Vagina (tissue), 2 donors: ENCODE data around the gene SACM1L. TPM values are rescaled to one million over a fixed set of nuclear protein-coding genes. Genes with fewer than 3 reads are reported as not detected.

Experiments
- DNase-seq, 2 donors: peaks; one replicate each; pipeline ENCODE4 v3.0.0-alpha.2; 2017; ENCODE audit errors: extremely low spot score in 2 of 2
- H3K27ac ChIP-seq: fragments of 200-600 bp; sonication (generic); one replicate; pipeline ENCODE4 v1.5.1; 2019
- H3K27me3 ChIP-seq: fragments of 200-600 bp; sonication (generic); one replicate; pipeline ENCODE4 v1.5.1; 2019
- H3K36me3 ChIP-seq, 2 donors: fragments of 200-600 bp; sonication (generic); one replicate each; pipeline ENCODE4 v1.5.1; 2017 to 2019
- H3K4me1 ChIP-seq: fragments of 200-600 bp; sonication (generic); one replicate; pipeline ENCODE4 v1.5.1; 2019
- H3K4me3 ChIP-seq, 2 donors: fragments of 200-600 bp; sonication (generic); 1 replicate in 1 of 2; 2 replicates in 1 of 2; pipeline ENCODE4 v1.5.1; 2016 to 2019
- H3K9me3 ChIP-seq: fragments of 200-600 bp; sonication (generic); one replicate; pipeline ENCODE4 v1.5.1; 2019
- POLR2A ChIP-seq, 2 donors: fragments of 450-650 bp; IDR thresholded peaks; one replicate each; pipeline ENCODE4 v1.6.1; 2017; ENCODE audit warnings: antibody characterized with exemption in 2 of 2, mild to moderate bottlenecking in 2 of 2, moderate library complexity in 2 of 2
- POLR2AphosphoS5 ChIP-seq, 2 donors: sonication (generic); formaldehyde crosslinking; IDR thresholded peaks; one replicate each; pipeline ENCODE4 v1.9.0; 2017; ENCODE audit warnings: antibody characterized with exemption in 2 of 2, mild to moderate bottlenecking in 2 of 2, low read depth in 1 of 2; ENCODE audit not compliant: insufficient read depth in 1 of 2
- intact Hi-C: fragments of 100-400 bp; cut with DNase I; formaldehyde crosslinking; loops from one replicate; pipeline ENCODE4 v1.15.1; 2023
- total RNA-seq: library from RNA; depleted of rRNA; stranded (reverse); fragments of >200 nt; gene quantifications from one replicate; pipeline ENCODE4 v1.2.3, GENCODE V29; 2016
- TF ChIP-seq, protein P1 (sequence below), 3 experiments: fragments of 450-650 bp in 2 of 3; fragments of 200-600 bp in 1 of 3; sonication (generic) in 1 of 3; IDR thresholded peaks; one replicate each; pipeline ENCODE4 v1.5.1; 2017 to 2019; ENCODE audit warnings: antibody characterized with exemption in 3 of 3, mild to moderate bottlenecking in 2 of 3, moderate library complexity in 2 of 3

The SACM1L gene
- total RNA-seq, 1 donor from 2014 or later: 32.7 TPM

DNA sequence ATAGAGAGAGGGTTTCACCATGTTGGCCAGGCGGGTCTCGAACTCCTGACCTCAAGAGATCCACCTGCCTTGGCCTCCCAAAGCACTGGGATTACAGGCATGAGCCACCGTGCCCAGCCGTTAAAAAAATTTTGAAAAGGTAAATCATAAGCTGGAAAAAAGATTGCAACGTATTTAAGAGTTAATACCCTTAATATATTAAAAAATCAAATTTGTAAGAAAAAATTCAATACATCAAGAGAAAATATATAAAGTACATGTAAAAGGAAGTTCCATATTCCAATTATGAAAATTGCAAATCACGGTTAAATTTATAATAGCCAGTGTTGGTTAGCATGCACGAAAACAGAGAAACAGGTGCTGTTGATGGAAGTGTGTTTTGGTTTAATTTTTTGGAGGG lies 2.3 kb upstream of the SACM1L start:
- Histone ChIP-seq H3K27ac (no peak overlapping the region), H3K9me3 (no peaks in the 10 kb centered on the region), H3K27me3 (no peaks in the 10 kb centered on the region), H3K4me1 (peaks cover 21% of the 10 kb centered on the region), H3K36me3 (no peaks in the 10 kb centered on the region), H3K4me3 (no peak overlapping the region)
- DNase-seq: no peak
- intact Hi-C loops: no loop called here
- TF ChIP-seq, protein P1, sequence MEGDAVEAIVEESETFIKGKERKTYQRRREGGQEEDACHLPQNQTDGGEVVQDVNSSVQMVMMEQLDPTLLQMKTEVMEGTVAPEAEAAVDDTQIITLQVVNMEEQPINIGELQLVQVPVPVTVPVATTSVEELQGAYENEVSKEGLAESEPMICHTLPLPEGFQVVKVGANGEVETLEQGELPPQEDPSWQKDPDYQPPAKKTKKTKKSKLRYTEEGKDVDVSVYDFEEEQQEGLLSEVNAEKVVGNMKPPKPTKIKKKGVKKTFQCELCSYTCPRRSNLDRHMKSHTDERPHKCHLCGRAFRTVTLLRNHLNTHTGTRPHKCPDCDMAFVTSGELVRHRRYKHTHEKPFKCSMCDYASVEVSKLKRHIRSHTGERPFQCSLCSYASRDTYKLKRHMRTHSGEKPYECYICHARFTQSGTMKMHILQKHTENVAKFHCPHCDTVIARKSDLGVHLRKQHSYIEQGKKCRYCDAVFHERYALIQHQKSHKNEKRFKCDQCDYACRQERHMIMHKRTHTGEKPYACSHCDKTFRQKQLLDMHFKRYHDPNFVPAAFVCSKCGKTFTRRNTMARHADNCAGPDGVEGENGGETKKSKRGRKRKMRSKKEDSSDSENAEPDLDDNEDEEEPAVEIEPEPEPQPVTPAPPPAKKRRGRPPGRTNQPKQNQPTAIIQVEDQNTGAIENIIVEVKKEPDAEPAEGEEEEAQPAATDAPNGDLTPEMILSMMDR (IDR thresholded peaks at IDR 0.05): no peak
- TF ChIP-seq POLR2AphosphoS5 (IDR thresholded peaks at IDR 0.05; ENCODE audit: insufficient read depth in 1 of 2, low read depth in 1 of 2) (no peak), POLR2A (IDR thresholded peaks at IDR 0.05) (no peak)

DNA sequence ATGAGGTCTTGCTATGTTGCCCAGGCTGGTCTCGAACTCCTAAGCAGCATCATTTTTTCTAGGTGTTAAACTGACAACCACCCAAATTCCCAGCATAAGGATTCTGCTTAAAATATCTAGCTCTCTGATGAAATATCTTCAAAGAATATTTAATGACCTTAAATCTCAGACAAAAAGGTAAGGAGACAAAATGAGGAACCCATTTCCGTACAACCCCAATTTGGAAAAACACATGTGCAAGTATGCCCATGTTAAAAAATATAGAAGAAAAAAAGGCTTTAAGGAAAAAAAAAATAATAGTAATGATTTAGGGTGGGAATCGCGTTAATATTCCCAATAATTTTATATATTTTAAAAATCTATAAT lies 1.4 kb upstream of the SACM1L start:
- Histone ChIP-seq H3K9me3 (no peaks in the 10 kb centered on the region), H3K27me3 (no peaks in the 10 kb centered on the region), H3K36me3 (no peaks in the 10 kb centered on the region), H3K27ac (no peak overlapping the region), H3K4me1 (peaks cover 30% of the 10 kb centered on the region), H3K4me3 (peak overlapping the region; percentile 81 to 84)
- no peak for DNase-seq
- TF ChIP-seq, protein P1 (IDR thresholded peaks at IDR 0.05): no peak
- TF ChIP-seq POLR2AphosphoS5 (IDR thresholded peaks at IDR 0.05; ENCODE audit: insufficient read depth in 1 of 2, low read depth in 1 of 2) (no peak), POLR2A (IDR thresholded peaks at IDR 0.05) (no peak)
- intact Hi-C loops: no loop called here

DNA sequence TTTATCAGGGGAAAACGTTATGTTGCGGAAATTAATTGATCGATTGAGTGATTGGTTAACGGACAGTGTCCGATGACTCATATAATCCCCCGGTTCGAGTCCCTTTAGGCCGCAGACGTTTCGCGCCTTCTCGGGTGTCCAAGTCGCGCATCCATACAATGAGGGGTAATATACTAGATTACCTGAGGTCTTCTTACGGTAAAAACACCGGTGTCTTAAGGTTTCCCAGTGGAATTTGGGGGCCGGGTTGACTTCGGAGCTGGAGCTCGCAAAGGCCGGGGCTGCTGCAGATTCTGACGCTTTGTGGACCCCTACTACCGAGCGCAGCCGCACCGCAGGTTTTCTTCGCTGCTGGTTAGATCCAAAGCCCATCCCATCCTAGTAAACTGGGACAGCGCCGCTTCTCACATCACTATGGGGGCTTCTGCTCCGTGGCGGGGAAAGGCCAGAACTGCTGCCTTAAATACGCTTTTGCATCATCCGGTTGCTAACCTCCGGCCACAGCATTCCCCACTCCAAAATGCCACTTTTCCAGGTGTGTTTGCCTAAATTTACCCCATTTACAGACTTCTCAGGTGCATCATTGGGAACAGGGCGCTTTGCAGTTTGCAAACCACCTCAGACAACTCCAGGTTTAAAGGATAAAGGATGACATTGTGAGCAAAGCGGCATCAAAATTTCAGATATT lies 858 bp upstream of the SACM1L start:
- H3K27ac ChIP-seq: peak overlapping the region; percentile 87
- no peaks in the 10 kb centered on the region for H3K27me3 ChIP-seq
- intact Hi-C loops: no loop called here
- peak overlapping the region; percentile 81 to 84 for H3K4me3 ChIP-seq
- DNase-seq: no peak
- H3K36me3 ChIP-seq: no peaks in the 10 kb centered on the region
- H3K4me1 ChIP-seq: peaks cover 35% of the 10 kb centered on the region
- H3K9me3 ChIP-seq: no peaks in the 10 kb centered on the region
- TF ChIP-seq POLR2AphosphoS5 (IDR thresholded peaks at IDR 0.05; ENCODE audit: insufficient read depth in 1 of 2, low read depth in 1 of 2) (no peak), POLR2A (IDR thresholded peaks at IDR 0.05) (no peak)
- TF ChIP-seq, protein P1 (IDR thresholded peaks at IDR 0.05): peak in 1 of 3 experiments; percentile 39

DNA sequence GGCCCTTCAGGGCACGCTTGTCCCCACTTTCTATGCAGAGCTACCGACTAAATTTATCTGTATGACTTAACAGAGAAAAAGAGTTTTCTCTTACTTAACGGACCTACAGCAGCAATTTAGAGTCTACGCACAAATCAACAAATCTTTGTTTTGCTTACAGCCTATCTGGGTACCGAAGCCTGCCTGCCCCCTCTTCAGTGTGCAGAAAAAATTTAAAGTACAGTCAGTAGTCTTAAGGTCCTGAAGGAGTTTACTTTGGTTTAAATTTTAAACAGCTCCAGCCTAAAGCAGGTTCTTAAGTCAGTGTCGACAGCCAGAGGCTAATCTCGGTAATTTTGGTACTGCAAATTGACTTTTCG lies 570 bp downstream of the SACM1L start:
- H3K4me1 ChIP-seq: peaks cover 49% of the 10 kb centered on the region
- peak overlapping the region; percentile 81 to 84 for H3K4me3 ChIP-seq
- no peaks in the 10 kb centered on the region for H3K27me3 ChIP-seq
- H3K36me3 ChIP-seq: no peaks in the 10 kb centered on the region
- no peaks in the 10 kb centered on the region for H3K9me3 ChIP-seq
- no peak for DNase-seq
- TF ChIP-seq POLR2A (IDR thresholded peaks at IDR 0.05): no peak
- TF ChIP-seq POLR2AphosphoS5 (IDR thresholded peaks at IDR 0.05; ENCODE audit: insufficient read depth in 1 of 2, low read depth in 1 of 2): no peak
- TF ChIP-seq, protein P1 (IDR thresholded peaks at IDR 0.05): no peak
- intact Hi-C loops: no loop called here
- H3K27ac ChIP-seq: peak overlapping the region; percentile 87

DNA sequence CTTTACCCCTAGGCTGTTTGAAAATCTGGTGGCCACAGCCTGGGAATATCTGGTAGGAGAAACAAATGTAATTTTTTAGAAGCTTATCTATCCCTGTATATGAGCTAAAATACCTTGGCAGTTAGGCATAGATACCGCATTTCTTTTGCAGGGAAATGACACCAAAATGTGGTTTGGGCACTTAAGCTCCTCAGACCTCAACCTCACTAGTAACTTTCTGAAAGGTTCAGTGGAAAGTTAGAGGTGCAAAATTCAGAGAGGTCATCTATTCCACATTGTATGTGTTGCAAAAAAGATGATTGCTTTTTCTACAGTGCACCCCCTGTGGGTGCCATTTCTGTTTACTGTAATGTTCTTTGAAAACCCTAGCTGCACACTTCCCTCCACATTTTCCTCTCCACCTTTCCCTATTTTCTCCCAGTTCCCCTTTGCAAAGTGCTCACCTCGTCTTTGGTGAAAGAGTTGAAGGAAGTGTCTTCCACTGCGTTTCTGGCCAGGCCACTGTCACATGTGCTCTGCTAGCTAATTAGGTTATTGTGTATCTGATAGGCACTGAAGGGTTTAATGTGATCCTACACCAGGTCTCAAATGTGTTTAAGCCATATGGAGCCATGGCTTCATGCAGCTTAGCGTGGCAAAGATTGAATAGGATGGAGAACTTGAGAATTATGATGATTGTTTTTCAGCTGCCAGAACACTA lies 1.3 kb downstream of the SACM1L start:
- H3K36me3 ChIP-seq: no peaks in the 10 kb centered on the region
- peaks cover 56% of the 10 kb centered on the region for H3K4me1 ChIP-seq
- TF ChIP-seq, protein P1 (IDR thresholded peaks at IDR 0.05): no peak
- TF ChIP-seq POLR2AphosphoS5 (IDR thresholded peaks at IDR 0.05; ENCODE audit: insufficient read depth in 1 of 2, low read depth in 1 of 2) (no peak), POLR2A (IDR thresholded peaks at IDR 0.05) (no peak)
- H3K27me3 ChIP-seq: no peaks in the 10 kb centered on the region
- H3K27ac ChIP-seq: peak overlapping the region; percentile 87
- H3K4me3 ChIP-seq: peak overlapping the region; percentile 81 to 84
- DNase-seq: no peak
- intact Hi-C loops: no loop called here
- no peaks in the 10 kb centered on the region for H3K9me3 ChIP-seq
